CD14-positive monocyte (primary cell): ENCODE data around the gene ZYX. TPM values are rescaled to one million over a fixed set of nuclear protein-coding genes. Genes with fewer than 3 reads are reported as not detected.
A peak's percentile ranks its signal among the peaks of the same experiment; 100 is the strongest.

Source experiments
- DNase-seq, 3 donors: peaks; one replicate each; pipeline ENCODE4 v3.0.0-alpha.2; 2011 to 2022
- H2AFZ ChIP-seq: 2 replicates; pipeline ENCODE4 v1.6.0; 2012; ENCODE audit warnings: mild to moderate bottlenecking, low read depth, low read length, inconsistent platforms; ENCODE audit not compliant: insufficient read depth, poor library complexity, severe bottlenecking
- H3K27ac ChIP-seq, 2 donors: 1 replicate in 1 of 2; 2 replicates in 1 of 2; pipeline ENCODE4 v1.5.1; 2012 to 2013; ENCODE audit warnings: low read length in 2 of 2, control low read depth in 1 of 2, inconsistent platforms in 1 of 2, low read depth in 1 of 2, mild to moderate bottlenecking in 1 of 2
- H3K27me3 ChIP-seq, 2 donors: one replicate each; pipeline versions ENCODE4 v1.6.0 to v1.6.1; 2011 to 2013; ENCODE audit warnings: low read length in 2 of 2; ENCODE audit not compliant: control insufficient read depth in 2 of 2, insufficient read depth in 2 of 2
- H3K36me3 ChIP-seq, 2 donors: replicated peaks in 1 of 2; 1 replicate in 1 of 2; 2 replicates in 1 of 2; pipeline versions ENCODE4 v1.5.1 to v1.6.1; 2012 to 2013; ENCODE audit warnings: low read length in 2 of 2, control low read depth in 1 of 2, inconsistent platforms in 1 of 2, mild to moderate bottlenecking in 1 of 2; ENCODE audit not compliant: insufficient read depth in 2 of 2, control insufficient read depth in 1 of 2
- H3K4me1 ChIP-seq, 2 donors: 1 replicate in 1 of 2; 2 replicates in 1 of 2; pipeline versions ENCODE4 v1.5.1 to v1.6.1; 2012 to 2013; ENCODE audit warnings: low read length in 2 of 2, control low read depth in 1 of 2, inconsistent platforms in 1 of 2, mild to moderate bottlenecking in 1 of 2, moderate library complexity in 1 of 2; ENCODE audit not compliant: insufficient read depth in 2 of 2, control insufficient read depth in 1 of 2
- H3K4me2 ChIP-seq: replicated peaks from 2 replicates; pipeline ENCODE3; 2012; ENCODE audit warnings: low read length, moderate library complexity, mild to moderate bottlenecking; ENCODE audit not compliant: poor library complexity, severe bottlenecking; ENCODE audit errors: extremely low read depth
- H3K4me3 ChIP-seq, 3 experiments: fragments of 200-600 bp in 1 of 3; sonication (generic) in 1 of 3; replicated peaks in 1 of 3; 1 replicate in 2 of 3; 2 replicates in 1 of 3; pipeline ENCODE4 v1.5.1; 2011 to 2013; ENCODE audit warnings: low read length in 3 of 3, mild to moderate bottlenecking in 3 of 3, control low read depth in 2 of 3, low read depth in 2 of 3, inconsistent platforms in 1 of 3, moderate library complexity in 1 of 3
- H3K79me2 ChIP-seq: 2 replicates; pipeline ENCODE4 v1.6.0; 2012; ENCODE audit warnings: mild to moderate bottlenecking, control low read depth, inconsistent platforms, low read length, moderate library complexity; ENCODE audit not compliant: insufficient read depth
- H3K9ac ChIP-seq: 2 replicates; pipeline ENCODE4 v1.6.0; 2017; ENCODE audit warnings: low read length, mild to moderate bottlenecking; ENCODE audit not compliant: insufficient read depth, poor library complexity, severe bottlenecking
- H3K9me3 ChIP-seq, 2 donors: replicated peaks in 1 of 2; 1 replicate in 1 of 2; 2 replicates in 1 of 2; pipeline versions ENCODE4 v1.5.1 to v1.6.1; 2012 to 2013; ENCODE audit warnings: low read length in 2 of 2, control low read depth in 1 of 2; ENCODE audit not compliant: control insufficient read depth in 1 of 2, insufficient read depth in 1 of 2
- H4K20me1 ChIP-seq: 2 replicates; pipeline ENCODE4 v1.6.0; 2012; ENCODE audit warnings: mild to moderate bottlenecking, low read length, control low read depth, moderate library complexity; ENCODE audit not compliant: insufficient read depth
- H3K27ac Mint-ChIP-seq, 7 donors: one replicate each; pipeline ENCODE4 v1.8.0; 2020; ENCODE audit warnings: mild to moderate bottlenecking in 7 of 7, mixed read lengths in 7 of 7, moderate library complexity in 6 of 7, inconsistent platforms in 2 of 7
- H3K27me3 Mint-ChIP-seq, 3 donors: one replicate each; pipeline ENCODE4 v1.8.0; 2021 to 2022; ENCODE audit warnings: low read depth in 3 of 3, mild to moderate bottlenecking in 3 of 3, mixed read lengths in 3 of 3, moderate library complexity in 3 of 3, inconsistent platforms in 1 of 3
- H3K36me3 Mint-ChIP-seq, 2 donors: one replicate each; pipeline ENCODE4 v1.8.0; 2020; ENCODE audit warnings: mixed read lengths in 2 of 2, inconsistent platforms in 1 of 2, mild to moderate bottlenecking in 1 of 2
- H3K4me1 Mint-ChIP-seq: one replicate; pipeline ENCODE4 v1.8.0; 2020; ENCODE audit warnings: mild to moderate bottlenecking, mixed read lengths
- H3K4me3 Mint-ChIP-seq, 2 donors: one replicate each; pipeline ENCODE4 v1.8.0; 2020; ENCODE audit warnings: mild to moderate bottlenecking in 2 of 2, mixed read lengths in 2 of 2, moderate library complexity in 1 of 2
- H3K9me3 Mint-ChIP-seq, 7 donors: one replicate each; pipeline ENCODE4 v1.8.0; 2020 to 2022; ENCODE audit warnings: mixed read lengths in 7 of 7, mild to moderate bottlenecking in 6 of 7, moderate library complexity in 6 of 7, inconsistent platforms in 2 of 7
- WGBS: methylation state at CpG from one replicate; pipeline ENCODE4 v1.1.5; 2013; ENCODE audit warnings: missing lambda C conversion rate; ENCODE audit not compliant: insufficient coverage; 5-methylcytosine and 5-hydroxymethylcytosine counted together
- intact Hi-C, 2 donors: fragments of 100-400 bp; cut with micrococcal nuclease; formaldehyde crosslinking; loops; one replicate each; pipeline versions ENCODE4 v1.15.0 to v1.15.1; 2023
- polyA plus RNA-seq, 3 donors: library from polyadenylated mRNA; depleted of rRNA in 1 of 3; unstranded in 2 of 3; stranded (reverse) in 1 of 3; fragments of 300-500 nt in 2 of 3; fragments of >200 nt in 1 of 3; fragmentation: Illumina TruSeq in 2 of 3; gene quantifications; 1 replicate in 2 of 3; 2 replicates in 1 of 3; pipeline ENCODE4 v1.2.3, GENCODE V29; 2012 to 2021
- TF ChIP-seq, protein P1 (sequence below): fragments of 200-600 bp; IDR thresholded peaks from one replicate; pipeline ENCODE4 v1.8.0; 2022; ENCODE audit warnings: antibody characterized with exemption, mild to moderate bottlenecking

The ZYX gene
- polyA plus RNA-seq, 3 donors, result 198 to 417 (median 331) TPM

DNA sequence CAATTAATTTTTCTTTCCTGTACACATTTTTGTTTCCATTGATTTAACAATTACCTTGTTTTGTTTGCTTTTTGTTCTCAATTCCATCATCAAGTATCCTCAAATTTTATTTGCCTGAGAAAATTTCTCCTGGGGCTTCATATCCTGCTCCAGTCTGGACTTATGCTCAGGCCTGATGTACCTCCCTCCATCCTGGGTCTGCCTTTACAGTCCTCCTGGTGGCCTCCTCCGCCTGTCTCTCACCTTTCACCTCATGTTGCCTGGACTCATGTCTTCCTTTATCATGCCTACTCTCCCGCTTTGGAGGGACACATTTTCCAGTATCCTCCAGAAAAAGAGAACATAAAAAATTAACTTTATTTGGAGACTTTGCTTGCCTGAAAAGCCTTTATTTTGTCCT is 50.0 kb downstream of the ZYX start:
- Histone ChIP-seq H3K4me2 (no peak overlapping the region), H3K27me3 (no peaks in the 10 kb centered on the region), H3K9me3 (no peaks in the 10 kb centered on the region), H3K36me3 (peaks cover 0 to 17% of the 10 kb centered on the region in 2 donors), H2AFZ (no peak overlapping the region), H3K4me3 (no peak overlapping the region), H3K79me2 (peaks cover 3% of the 10 kb centered on the region), H4K20me1 (no peaks in the 10 kb centered on the region), H3K9ac (no peak overlapping the region), H3K27ac (no peak overlapping the region), H3K4me1 (peaks cover 11 to 16% of the 10 kb centered on the region in 2 donors)
- Mint-ChIP-seq H3K27me3 (no peaks in the 10 kb centered on the region), H3K9me3 (peaks cover 0 to 2% (median 0%) of the 10 kb centered on the region in 7 donors), H3K27ac (peak overlapping the region in 1 of 7 donors; percentile 32), H3K4me1 (peaks cover 20% of the 10 kb centered on the region), H3K4me3 (no peak overlapping the region), H3K36me3 (peaks cover 10 to 30% of the 10 kb centered on the region in 2 donors)
- TF ChIP-seq, protein P1, sequence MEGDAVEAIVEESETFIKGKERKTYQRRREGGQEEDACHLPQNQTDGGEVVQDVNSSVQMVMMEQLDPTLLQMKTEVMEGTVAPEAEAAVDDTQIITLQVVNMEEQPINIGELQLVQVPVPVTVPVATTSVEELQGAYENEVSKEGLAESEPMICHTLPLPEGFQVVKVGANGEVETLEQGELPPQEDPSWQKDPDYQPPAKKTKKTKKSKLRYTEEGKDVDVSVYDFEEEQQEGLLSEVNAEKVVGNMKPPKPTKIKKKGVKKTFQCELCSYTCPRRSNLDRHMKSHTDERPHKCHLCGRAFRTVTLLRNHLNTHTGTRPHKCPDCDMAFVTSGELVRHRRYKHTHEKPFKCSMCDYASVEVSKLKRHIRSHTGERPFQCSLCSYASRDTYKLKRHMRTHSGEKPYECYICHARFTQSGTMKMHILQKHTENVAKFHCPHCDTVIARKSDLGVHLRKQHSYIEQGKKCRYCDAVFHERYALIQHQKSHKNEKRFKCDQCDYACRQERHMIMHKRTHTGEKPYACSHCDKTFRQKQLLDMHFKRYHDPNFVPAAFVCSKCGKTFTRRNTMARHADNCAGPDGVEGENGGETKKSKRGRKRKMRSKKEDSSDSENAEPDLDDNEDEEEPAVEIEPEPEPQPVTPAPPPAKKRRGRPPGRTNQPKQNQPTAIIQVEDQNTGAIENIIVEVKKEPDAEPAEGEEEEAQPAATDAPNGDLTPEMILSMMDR, result no peak
- 100% methylated on average over 1 of the region's 2 CpGs for WGBS
- no peak for DNase-seq
- intact Hi-C loops, result no loop called here

DNA sequence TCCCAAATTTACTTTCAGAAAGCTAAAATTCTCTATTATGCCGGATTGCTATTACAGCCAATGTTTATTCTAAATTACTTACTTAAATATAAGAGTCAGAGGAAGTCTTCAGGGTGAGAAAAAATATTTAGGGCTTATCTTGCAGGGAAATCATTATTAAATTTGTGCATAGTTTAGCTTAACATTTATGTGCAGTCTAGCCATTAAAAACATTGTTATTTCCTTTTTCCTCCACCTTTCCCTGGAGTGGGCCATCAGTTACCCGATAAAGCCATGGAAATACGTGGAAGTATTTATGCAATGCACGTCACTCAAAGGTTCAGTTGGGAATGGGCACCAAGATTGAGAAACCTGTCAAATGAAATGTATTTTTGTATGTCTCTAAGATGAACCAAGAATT is 52.6 kb downstream of the ZYX start:
- Histone ChIP-seq H3K27me3 (no peaks in the 10 kb centered on the region), H2AFZ (no peak overlapping the region), H3K36me3 (peaks cover 0 to 17% of the 10 kb centered on the region in 2 donors), H3K27ac (no peak overlapping the region), H3K4me3 (no peak overlapping the region), H4K20me1 (no peaks in the 10 kb centered on the region), H3K4me2 (no peak overlapping the region), H3K9ac (no peak overlapping the region), H3K9me3 (no peaks in the 10 kb centered on the region), H3K4me1 (peaks cover 15 to 26% of the 10 kb centered on the region in 2 donors), H3K79me2 (peaks cover 3% of the 10 kb centered on the region)
- no peak for DNase-seq
- Mint-ChIP-seq H3K36me3 (peaks cover 14 to 33% of the 10 kb centered on the region in 2 donors), H3K27ac (no peak overlapping the region), H3K4me3 (no peak overlapping the region), H3K27me3 (no peaks in the 10 kb centered on the region), H3K4me1 (peaks cover 29% of the 10 kb centered on the region), H3K9me3 (peaks cover 0 to 1% (median 0%) of the 10 kb centered on the region in 7 donors)
- intact Hi-C loops, result no loop called here
- 87% methylated on average over 3 of the region's 4 CpGs for WGBS
- TF ChIP-seq, protein P1, result no peak
